ENCODE results near the gene MAD1L1. TPM values are rescaled to one million over a fixed set of nuclear protein-coding genes. Genes with fewer than 3 reads are reported as not detected.

MAD1L1 gene
- total and polyA plus RNA-seq, 2 of the 13 experiments (the other 11 are each of a cell fraction or from before 2014, with no cell fraction given) = 17.4 to 64.7 TPM

DNA sequence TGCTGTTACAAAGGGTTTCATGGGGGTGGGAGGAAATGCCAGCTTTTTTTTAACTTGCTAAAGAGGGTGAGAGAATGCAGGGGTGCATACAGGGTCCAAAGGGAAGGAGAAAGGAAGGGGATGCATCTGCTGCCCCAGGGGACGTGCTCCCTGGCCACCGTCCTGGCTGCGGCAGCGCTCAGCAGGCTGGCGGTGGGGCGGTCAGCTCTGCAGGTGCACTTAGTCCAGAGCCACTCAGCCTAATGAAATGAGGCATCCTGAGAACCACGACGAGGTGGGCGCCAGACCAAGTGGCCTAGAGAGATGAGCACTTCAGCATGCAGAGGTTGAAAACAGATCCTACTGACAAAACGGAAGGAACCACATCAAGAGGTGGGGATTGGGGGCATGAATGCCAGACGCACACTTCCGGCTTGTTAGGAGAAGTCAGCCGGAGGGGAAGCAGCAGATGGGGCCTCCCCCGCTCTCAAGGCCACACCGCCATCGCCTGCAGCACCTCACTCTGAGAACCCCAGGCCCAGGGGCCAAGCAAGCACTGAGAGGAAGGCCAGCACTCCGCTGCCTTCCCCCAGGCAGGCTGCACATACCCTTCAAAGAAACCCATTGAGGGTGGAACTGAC, 94.5 kb downstream of the MAD1L1 start:
- Histone ChIP-seq H3K9me3 (ENCODE audit: low read length) (no peaks in the 10 kb centered on the region), H3K4me2 (ENCODE audit: low read depth, low read length) (no peak overlapping the region), H3K4me3 (replicated peaks in 1 of 3; ENCODE audit: insufficient read depth in 1 of 3, low read depth in 2 of 3, low read length in 3 of 3) (no peak overlapping the region), H3K27me3 (ENCODE audit: control insufficient read depth in 1 of 2, insufficient read depth in 2 of 2, low read length in 2 of 2) (no peaks in the 10 kb centered on the region), H3K9ac (ENCODE audit: insufficient read depth, low read depth, low read length) (no peak overlapping the region), H3K79me2 (ENCODE audit: insufficient read depth, low read length) (no peaks in the 10 kb centered on the region), H3K36me3 (replicated peaks in 1 of 2; ENCODE audit: control insufficient read depth in 1 of 2, insufficient read depth in 2 of 2, low read length in 2 of 2) (peaks cover 11 to 31% of the 10 kb centered on the region in 2 experiments), H3K4me1 (ENCODE audit: insufficient read depth, low read length) (no peaks in the 10 kb centered on the region), H2AFZ (ENCODE audit: low read length) (no peak overlapping the region), H4K20me1 (ENCODE audit: insufficient read depth, low read length) (no peaks in the 10 kb centered on the region), H3K27ac (ENCODE audit: extremely low read length, insufficient read depth, low read length) (no peak overlapping the region)
- POLR2A ChIA-PET = no interaction called here
- DNase-seq (ENCODE audit: low spot score) (no peak), ATAC-seq (no peak), FAIRE-seq (no peak)
- in situ Hi-C loops (cut with HindIII; ENCODE audit: extremely low pct_ligation_motif_present, low pct_unique_long_range_greater_than_20kb) (no loop called here), intact Hi-C loops (cut with micrococcal nuclease; ENCODE audit: unreplicated experiment) (no loop called here)
- WGBS (ENCODE audit: low lambda C conversion rate) = 99% methylated on average over 16 of the region's 17 CpGs
- no TSS peak for BruUV-seq (replicated peaks)
- CTCF ChIA-PET (ENCODE audit: low intra/inter-chr PET ratio, low total read pairs) = no interaction called here
- no peak for TF ChIP-seq ZBTB42 (CRISPR knock-in tag; IDR thresholded peaks at IDR 0.05)
- TF ChIP-seq AGO2 (optimal IDR thresholded peaks at IDR 0.05; ENCODE audit: low read depth, low read length) = peak; percentile 11

DNA sequence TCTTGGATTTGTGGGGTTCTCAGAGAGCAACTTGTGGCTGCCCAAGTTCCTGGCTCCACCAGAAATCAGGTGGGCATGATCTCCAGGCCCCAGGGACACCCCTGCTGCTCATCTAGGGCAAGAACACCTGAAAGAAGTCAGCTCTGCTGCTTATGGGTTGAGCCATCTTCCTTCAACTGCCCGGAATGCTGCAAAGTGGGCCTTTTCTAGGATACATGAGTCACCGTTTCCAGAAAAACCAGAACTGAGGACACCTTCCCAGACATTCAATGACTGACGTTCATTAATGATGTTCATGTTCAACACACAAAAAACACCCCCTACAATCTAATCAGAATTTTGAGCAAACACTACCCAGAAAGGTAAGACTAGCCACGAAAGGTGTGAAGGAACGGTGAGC, 98.0 kb downstream of the MAD1L1 start:
- ATAC-seq (no peak), FAIRE-seq (no peak), DNase-seq (ENCODE audit: low spot score) (no peak)
- no peaks in the 10 kb centered on the region for H3K79me2 ChIP-seq (ENCODE audit: insufficient read depth, low read length)
- H4K20me1 ChIP-seq (ENCODE audit: insufficient read depth, low read length) = no peaks in the 10 kb centered on the region
- peaks cover 13 to 38% of the 10 kb centered on the region in 2 experiments for H3K36me3 ChIP-seq (replicated peaks in 1 of 2; ENCODE audit: control insufficient read depth in 1 of 2, insufficient read depth in 2 of 2, low read length in 2 of 2)
- in situ Hi-C loops (cut with HindIII; ENCODE audit: extremely low pct_ligation_motif_present, low pct_unique_long_range_greater_than_20kb) (no loop called here), intact Hi-C loops (cut with micrococcal nuclease; ENCODE audit: unreplicated experiment) (no loop called here)
- POLR2A ChIA-PET = no interaction called here
- CTCF ChIA-PET (ENCODE audit: low intra/inter-chr PET ratio, low total read pairs) = no interaction called here
- H3K27ac ChIP-seq (ENCODE audit: extremely low read length, insufficient read depth, low read length) = no peak overlapping the region
- TF ChIP-seq HNRNPL (IDR thresholded peaks at IDR 0.05; ENCODE audit: low read depth, low read length) (no peak), ZC3H4 (CRISPR knock-in tag; IDR thresholded peaks at IDR 0.05; ENCODE audit: borderline replicate concordance) (no peak), ZNF670 (CRISPR knock-in tag; IDR thresholded peaks at IDR 0.05; ENCODE audit: borderline replicate concordance) (no peak), SRY (CRISPR knock-in tag; IDR thresholded peaks at IDR 0.05) (no peak), ZNF501 (CRISPR knock-in tag; IDR thresholded peaks at IDR 0.05) (no peak), MAFF (IDR thresholded peaks at IDR 0.05; ENCODE audit: low read depth, low read length) (no peak), TCF7L2 (IDR thresholded peaks at IDR 0.05; ENCODE audit: low read depth, low read length) (no peak), SKI (IDR thresholded peaks at IDR 0.05; ENCODE audit: partially characterized antibody) (no peak), ZNF468 (CRISPR knock-in tag; IDR thresholded peaks at IDR 0.05) (no peak), KAT2B (IDR thresholded peaks at IDR 0.05; ENCODE audit: borderline replicate concordance, low read depth, low read length) (no peak), NR2C2 (CRISPR knock-in tag; IDR thresholded peaks at IDR 0.05; ENCODE audit: borderline replicate concordance) (no peak), ZNF644 (CRISPR knock-in tag; IDR thresholded peaks at IDR 0.05; ENCODE audit: low read depth) (no peak), MED13 (CRISPR knock-in tag; IDR thresholded peaks at IDR 0.05) (no peak), RFXAP (CRISPR knock-in tag; IDR thresholded peaks at IDR 0.05; ENCODE audit: borderline replicate concordance) (no peak), ELF1 (CRISPR knock-in tag; IDR thresholded peaks at IDR 0.05) (no peak), XRCC5 (optimal IDR thresholded peaks at IDR 0.05; ENCODE audit: low read length) (no peak), BCL6 (CRISPR knock-in tag; IDR thresholded peaks at IDR 0.05) (no peak)
- TF ChIP-seq, protein P1, sequence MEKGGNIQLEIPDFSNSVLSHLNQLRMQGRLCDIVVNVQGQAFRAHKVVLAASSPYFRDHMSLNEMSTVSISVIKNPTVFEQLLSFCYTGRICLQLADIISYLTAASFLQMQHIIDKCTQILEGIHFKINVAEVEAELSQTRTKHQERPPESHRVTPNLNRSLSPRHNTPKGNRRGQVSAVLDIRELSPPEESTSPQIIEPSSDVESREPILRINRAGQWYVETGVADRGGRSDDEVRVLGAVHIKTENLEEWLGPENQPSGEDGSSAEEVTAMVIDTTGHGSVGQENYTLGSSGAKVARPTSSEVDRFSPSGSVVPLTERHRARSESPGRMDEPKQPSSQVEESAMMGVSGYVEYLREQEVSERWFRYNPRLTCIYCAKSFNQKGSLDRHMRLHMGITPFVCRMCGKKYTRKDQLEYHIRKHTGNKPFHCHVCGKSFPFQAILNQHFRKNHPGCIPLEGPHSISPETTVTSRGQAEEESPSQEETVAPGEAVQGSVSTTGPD (CRISPR knock-in tag; IDR thresholded peaks at IDR 0.05) = no peak
- no TSS peak for BruUV-seq (replicated peaks)
- H3K9ac ChIP-seq (ENCODE audit: insufficient read depth, low read depth, low read length) = no peak overlapping the region
- H3K4me3 ChIP-seq (replicated peaks in 1 of 3; ENCODE audit: insufficient read depth in 1 of 3, low read depth in 2 of 3, low read length in 3 of 3) = no peak overlapping the region
- H3K4me2 ChIP-seq (ENCODE audit: low read depth, low read length) = no peak overlapping the region
- H2AFZ ChIP-seq (ENCODE audit: low read length) = no peak overlapping the region
- H3K9me3 ChIP-seq (ENCODE audit: low read length) = no peaks in the 10 kb centered on the region
- H3K4me1 ChIP-seq (ENCODE audit: insufficient read depth, low read length) = no peaks in the 10 kb centered on the region
- 93% methylated on average over 5 of the region's 5 CpGs for WGBS (ENCODE audit: low lambda C conversion rate)
- H3K27me3 ChIP-seq (ENCODE audit: control insufficient read depth in 1 of 2, insufficient read depth in 2 of 2, low read length in 2 of 2) = no peaks in the 10 kb centered on the region

Data from HepG2 (cell line).